Common myeloid progenitor, CD34-positive (primary cell): ENCODE measurements around the gene PXN. TPM values are rescaled to one million over a fixed set of nuclear protein-coding genes. Genes with fewer than 3 reads are reported as not detected.

Experiments used
- CTCF ChIA-PET: fragments of 350-600 bp; sonication (Branson Sonifier 250); formaldehyde crosslinking; loops from one replicate; lab custom pipeline; 2021; ENCODE audit warnings: antibody characterized with exemption; lab: Charles Lee
- POLR2A ChIA-PET: fragments of 350-600 bp; sonication (Branson Sonifier 250); formaldehyde crosslinking; loops from one replicate; lab custom pipeline; 2021; ENCODE audit warnings: antibody characterized with exemption; lab: Charles Lee
- DNase-seq, 3 donors: peaks; one replicate each; pipeline versions ENCODE4 v3.0.0 to v3.0.0-alpha.2; 2013
- H3K27ac ChIP-seq, 2 experiments: 1 replicate in 1 of 2; 2 replicates in 1 of 2; pipeline ENCODE4 v1.7.0; 2013; ENCODE audit warnings: inconsistent platforms in 2 of 2, low read length in 2 of 2, mild to moderate bottlenecking in 2 of 2, low read depth in 1 of 2, moderate library complexity in 1 of 2; ENCODE audit not compliant: severe bottlenecking in 2 of 2, insufficient read depth in 1 of 2, poor library complexity in 1 of 2
- H3K27me3 ChIP-seq, 5 experiments: replicated peaks in 2 of 5; 1 replicate in 3 of 5; 2 replicates in 2 of 5; pipeline versions ENCODE4 v1.6.1 to v1.7.0; 2013; ENCODE audit warnings: low read length in 4 of 5, mild to moderate bottlenecking in 2 of 5, moderate library complexity in 2 of 5, inconsistent platforms in 1 of 5; ENCODE audit not compliant: insufficient read depth in 5 of 5, control insufficient read depth in 4 of 5
- H3K36me3 ChIP-seq, 4 experiments: 1 replicate in 2 of 4; 2 replicates in 2 of 4; pipeline versions ENCODE4 v1.6.1 to v1.7.0; 2013; ENCODE audit warnings: low read length in 3 of 4, control low read depth in 1 of 4, mild to moderate bottlenecking in 1 of 4; ENCODE audit not compliant: control insufficient read depth in 4 of 4, insufficient read depth in 4 of 4
- H3K4me1 ChIP-seq, 4 experiments: 1 replicate in 3 of 4; 2 replicates in 1 of 4; pipeline versions ENCODE4 v1.6.1 to v1.7.1; 2013; ENCODE audit warnings: low read length in 3 of 4, mild to moderate bottlenecking in 3 of 4, control low read depth in 1 of 4, inconsistent platforms in 1 of 4, moderate library complexity in 1 of 4; ENCODE audit not compliant: control insufficient read depth in 4 of 4, insufficient read depth in 4 of 4; ENCODE audit errors: control extremely low read depth in 1 of 4
- H3K4me3 ChIP-seq, 7 experiments: 1 replicate in 4 of 7; 2 replicates in 3 of 7; pipeline versions ENCODE4 v1.5.1 to v1.7.0; 2013; ENCODE audit warnings: mild to moderate bottlenecking in 7 of 7, low read length in 6 of 7, moderate library complexity in 6 of 7, inconsistent platforms in 2 of 7, low read depth in 2 of 7, control low read depth in 1 of 7; ENCODE audit not compliant: insufficient read depth in 4 of 7, control insufficient read depth in 1 of 7; ENCODE audit errors: extremely low read depth in 1 of 7
- H3K9me3 ChIP-seq, 5 experiments: 1 replicate in 4 of 5; 2 replicates in 1 of 5; pipeline versions ENCODE4 v1.6.1 to v1.7.1; 2013; ENCODE audit warnings: low read length in 4 of 5, mild to moderate bottlenecking in 2 of 5, inconsistent platforms in 1 of 5, low read depth in 1 of 5, moderate library complexity in 1 of 5; ENCODE audit not compliant: control insufficient read depth in 4 of 5, insufficient read depth in 2 of 5; ENCODE audit errors: control extremely low read depth in 1 of 5
- WGBS: methylation state at CpG from one replicate; pipeline ENCODE4 v1.1.5; 2013; ENCODE audit not compliant: insufficient coverage; 5-methylcytosine and 5-hydroxymethylcytosine counted together
- polyA plus RNA-seq: library from polyadenylated mRNA; unstranded; fragments of 120-200 nt; gene quantifications from one replicate; pipeline ENCODE4 v1.2.1, GENCODE V29; 2013

PXN gene
- polyA plus RNA-seq, result 37.0 TPM

DNA sequence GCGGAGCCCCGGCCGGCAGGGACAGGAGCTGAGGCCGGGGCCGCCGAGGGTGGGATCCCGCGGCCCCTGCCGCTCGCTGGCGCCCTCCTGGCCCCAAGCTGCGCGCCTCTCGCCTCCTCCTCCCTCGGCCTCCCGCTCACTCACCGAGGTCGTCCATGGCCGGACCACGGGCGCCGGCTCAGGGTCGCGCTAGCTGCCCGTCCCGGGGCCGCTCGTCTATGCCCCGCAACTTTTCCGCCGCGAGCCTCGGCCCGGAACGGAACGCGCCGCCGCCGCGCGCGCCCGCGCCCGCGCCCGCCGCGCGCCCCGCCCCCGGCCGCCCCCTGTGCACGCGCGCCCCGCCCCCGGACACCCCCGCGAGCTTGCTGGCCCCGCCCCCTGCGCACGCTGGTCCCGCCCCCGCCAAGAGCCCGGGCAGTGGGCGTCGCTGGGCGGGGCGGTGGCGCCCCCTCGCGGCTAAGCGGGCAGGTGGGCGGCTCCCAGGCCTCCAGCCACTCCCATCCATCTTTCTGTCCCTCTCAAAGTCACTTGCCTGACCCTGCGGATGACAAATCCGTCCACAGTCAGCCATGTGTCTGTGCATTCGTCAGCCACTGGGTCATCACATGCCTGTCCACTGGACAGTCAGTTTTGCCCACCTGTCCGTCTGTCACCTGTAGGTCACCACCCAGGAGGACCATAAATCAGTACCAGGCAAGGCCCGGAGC is at the start of gene PXN:
Gene PXN, minus strand, starts transcription at position 258 of the 707 bp plus-strand sequence. Its CDS starts 101 bp downstream, at position 157.
- no peaks in the 10 kb centered on the region for H3K27me3 ChIP-seq
- H3K4me3 ChIP-seq, result peak within 1 kb of the TSS; percentile 67 to 86 (median 79)
- peak within 1 kb of the TSS in 1 of 2 experiments; percentile 61 for H3K27ac ChIP-seq
- peak; percentile 72 to 85 (median 83) for DNase-seq
- H3K36me3 ChIP-seq, result no peaks in the 10 kb centered on the region
- POLR2A ChIA-PET, result interaction anchor here (0.7 to 4.1 kb wide), 7 partner anchors 10 to 65 kb away, joined by 3 to 42 read pairs (median 3); partner anchors contain the start of genes RNU4-1, RNU4-2 and RPLP0
- 1% methylated on average over 51 of the region's 81 CpGs for WGBS
- H3K9me3 ChIP-seq, result no peaks in the 10 kb centered on the region
- CTCF ChIA-PET, result interaction anchor here (1.0 to 43.0 kb wide), 8 partner anchors 9 to 65 kb away, joined by 3 to 879 read pairs (median 7); partner anchors contain the start of genes RNU4-2 and RPLP0
- peaks cover 13 to 60% (median 45%) of the 10 kb centered on the region in 4 experiments for H3K4me1 ChIP-seq

DNA sequence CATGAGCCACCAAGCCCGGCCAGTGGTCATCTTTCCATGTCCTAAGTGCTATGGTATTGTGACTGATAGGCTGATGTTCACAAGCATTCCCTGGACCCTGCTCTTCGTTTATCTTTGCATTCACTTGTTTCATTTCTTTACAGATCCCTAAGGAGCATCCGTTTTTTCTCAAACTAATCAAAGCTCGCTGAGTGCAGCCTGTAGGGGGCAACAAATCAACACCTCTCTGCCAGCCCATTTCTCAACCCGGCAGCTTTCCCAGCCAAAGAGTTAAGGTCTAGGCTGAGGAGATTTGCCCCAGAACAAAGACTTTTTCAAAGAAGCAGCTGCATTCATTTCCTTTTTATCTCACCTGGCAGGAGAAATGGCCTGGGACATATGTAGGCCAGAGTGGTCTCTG is 48.7 kb upstream of the PXN start:
- Histone ChIP-seq H3K4me1 (peaks cover 5 to 15% (median 10%) of the 10 kb centered on the region in 4 experiments), H3K9me3 (no peaks in the 10 kb centered on the region), H3K4me3 (no peak overlapping the region), H3K27me3 (no peaks in the 10 kb centered on the region), H3K27ac (no peak overlapping the region), H3K36me3 (no peaks in the 10 kb centered on the region)
- WGBS, result 95% methylated on average over 3 of the region's 5 CpGs
- CTCF ChIA-PET, result interaction anchor here (1.1 to 6.1 kb wide), 3 partner anchors 10 to 26 kb away, joined by 3 to 46 read pairs (median 3); partner anchors contain the start of gene SIRT4
- POLR2A ChIA-PET, result no interaction called here
- DNase-seq, result no peak

DNA sequence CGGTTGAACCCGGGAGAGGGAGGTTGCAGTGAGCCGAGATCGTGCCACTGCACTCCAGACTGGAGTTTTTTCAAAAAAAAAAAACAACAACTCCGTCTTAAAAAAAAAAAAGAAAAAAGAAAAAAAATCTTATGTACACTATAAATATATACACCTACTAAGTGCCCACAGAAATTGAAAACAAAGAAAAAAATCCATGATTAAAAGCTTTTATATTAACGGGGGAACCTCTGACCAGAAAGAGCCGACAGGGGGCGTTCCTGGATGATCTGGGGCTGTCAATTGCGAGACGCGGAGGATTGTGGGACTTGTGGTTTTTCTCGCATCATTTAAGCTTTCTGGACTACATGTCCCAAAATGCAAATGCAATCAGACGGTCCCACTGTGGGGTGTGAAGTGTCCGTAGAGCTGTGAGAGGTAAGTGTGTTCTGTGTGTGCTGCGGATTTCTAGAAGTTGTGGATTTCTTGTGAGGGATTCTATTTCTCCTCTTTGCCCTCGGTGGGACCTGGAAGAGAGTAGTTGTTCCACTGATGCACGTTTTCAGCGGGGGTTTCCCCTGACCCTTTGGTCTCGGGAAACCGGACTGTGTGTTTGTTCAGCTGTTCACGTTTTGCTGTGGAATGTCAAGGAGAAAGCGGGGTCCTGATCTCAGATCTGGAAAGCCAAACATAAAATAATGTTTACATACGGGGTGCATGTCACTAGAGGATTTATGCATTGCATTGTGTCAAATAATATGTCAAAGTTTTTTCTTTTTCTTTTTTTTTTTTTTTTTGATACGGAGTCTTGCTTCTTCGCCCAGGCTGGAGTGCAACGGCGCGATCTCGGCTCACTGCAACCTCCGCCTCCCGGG is 36.7 kb upstream of the PXN start, which contains the start of gene SIRT4:
Gene SIRT4, plus strand, starts transcription at position 360 of the 854 bp plus-strand sequence. CDS start 1,241 bp downstream, outside the sequence.
- WGBS, result 0% methylated on average over 13 of the region's 31 CpGs

DNA sequence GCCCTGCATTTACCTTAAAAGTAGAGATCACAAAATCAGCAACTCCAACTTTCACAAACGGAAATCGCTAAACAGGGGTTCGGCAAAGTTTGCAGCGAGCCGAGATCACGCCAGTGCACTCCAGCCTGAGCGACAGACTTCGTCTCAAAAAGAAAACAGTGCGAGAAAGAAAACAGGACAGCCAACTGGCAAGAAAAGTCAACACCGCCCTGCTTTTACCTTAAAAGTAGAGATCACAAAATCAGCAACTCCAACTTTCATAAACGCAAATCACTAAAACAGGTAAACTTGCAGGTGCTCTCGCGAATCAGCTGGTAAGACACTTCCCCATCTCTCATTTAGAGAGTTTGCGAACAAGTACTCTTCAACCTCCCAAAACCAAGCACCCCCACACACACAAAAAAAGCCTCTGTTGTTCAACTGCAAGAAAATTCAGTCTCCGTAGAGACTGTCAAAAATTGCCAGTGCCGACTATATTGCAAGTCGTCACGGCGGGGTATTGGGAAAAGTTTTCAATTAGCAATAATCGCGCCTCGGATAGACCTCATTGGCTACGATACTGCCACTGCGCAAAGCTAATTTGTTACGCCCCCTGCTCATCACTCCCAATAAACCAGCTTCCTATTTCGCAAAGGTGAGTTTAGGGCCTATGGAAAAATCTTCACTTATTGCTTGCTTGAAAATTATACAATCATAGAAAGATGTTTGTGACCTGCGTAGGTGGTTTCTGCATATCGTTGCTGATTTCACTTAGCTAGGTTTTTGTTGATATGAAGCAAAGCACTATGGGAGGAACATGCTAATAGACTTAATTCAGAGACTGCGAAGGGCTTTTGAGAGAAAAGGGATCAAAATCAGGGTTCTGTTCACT is 27.4 kb upstream of the PXN start, which contains the start of gene RNU4-1:
Gene RNU4-1, minus strand, starts transcription at position 577 of the 871 bp plus-strand sequence.
- Histone ChIP-seq H3K36me3 (no peaks in the 10 kb centered on the region), H3K27me3 (no peaks in the 10 kb centered on the region), H3K9me3 (no peaks in the 10 kb centered on the region), H3K4me1 (peaks cover 3 to 26% (median 16%) of the 10 kb centered on the region in 4 experiments), H3K27ac (peak within 1 kb of the TSS; percentile 100), H3K4me3 (peak within 1 kb of the TSS; percentile 67 to 90 (median 76))
- peak; percentile 93 to 96 (median 94) for DNase-seq
- ChIA-PET POLR2A (interaction anchor here (0.6 to 4.0 kb wide), 17 partner anchors 9 to 176 kb away, joined by 3 to 113 read pairs (median 8); partner anchors contain the start of genes PXN, RAB35, RPLP0 and SIRT4), CTCF (interaction anchor here (1.0 to 5.3 kb wide), 5 partner anchors 9 to 66 kb away, joined by 3 to 64 read pairs (median 4); partner anchors contain the start of gene SIRT4)
- WGBS, result 0% methylated on average over 22 of the region's 29 CpGs

More for the DNA sequence above, 36.7 kb upstream of the PXN start, which contains the start of gene SIRT4:
- ChIA-PET POLR2A (interaction anchor here (0.5 to 2.2 kb wide), 5 partner anchors 10 to 133 kb away, joined by 3 to 65 read pairs (median 6); partner anchors contain the start of genes RNU4-1 and RNU4-2), CTCF (interaction anchor here (0.6 to 4.2 kb wide), 13 partner anchors 8 to 164 kb away, joined by 3 to 46 read pairs (median 3); partner anchors contain the start of gene RNU4-1)
- no peaks in the 10 kb centered on the region for H3K9me3 ChIP-seq
- H3K36me3 ChIP-seq, result peaks cover 0 to 2% (median 0%) of the 10 kb centered on the region in 4 experiments
- peak; percentile 93 to 95 (median 94) for DNase-seq
- peaks cover 0 to 9% (median 4%) of the 10 kb centered on the region in 4 experiments for H3K4me1 ChIP-seq
- H3K27ac ChIP-seq, result peak within 1 kb of the TSS in 1 of 2 experiments; percentile 60
- peak within 1 kb of the TSS; percentile 59 to 98 (median 86) for H3K4me3 ChIP-seq
- H3K27me3 ChIP-seq, result no peaks in the 10 kb centered on the region

DNA sequence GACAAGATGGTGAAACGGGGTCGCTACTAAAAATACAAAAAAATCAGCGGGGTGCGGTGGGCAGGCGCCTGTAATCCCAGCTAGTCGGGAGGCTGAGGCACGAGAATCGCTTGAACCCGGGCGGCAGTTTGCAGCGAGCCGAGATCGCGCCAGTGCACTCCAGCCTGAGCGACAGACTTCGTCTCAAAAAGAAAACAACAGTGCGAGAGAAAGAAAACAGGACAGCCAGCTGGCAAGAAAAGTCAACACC is 26.8 kb upstream of the PXN start:
- Histone ChIP-seq H3K27ac (peak overlapping the region; percentile 100), H3K9me3 (no peaks in the 10 kb centered on the region), H3K36me3 (no peaks in the 10 kb centered on the region), H3K4me1 (peaks cover 3 to 26% (median 16%) of the 10 kb centered on the region in 4 experiments), H3K4me3 (peak overlapping the region; percentile 67 to 90 (median 76)), H3K27me3 (no peaks in the 10 kb centered on the region)
- CTCF ChIA-PET, result interaction anchor here (1.5 to 5.3 kb wide), 4 partner anchors 10 to 65 kb away, joined by 4 to 64 read pairs (median 8); partner anchors contain the start of gene SIRT4
- POLR2A ChIA-PET, result interaction anchor here (0.7 to 4.0 kb wide), 17 partner anchors 10 to 177 kb away, joined by 3 to 113 read pairs (median 8); partner anchors contain the start of genes PXN, RAB35, RPLP0 and SIRT4
- WGBS, result 0% methylated on average over 16 of the region's 17 CpGs
- DNase-seq, result no peak
